Astrocyte (in vitro differentiated cells and primary cell): ENCODE data around the gene RNU5D-1.

Experiments used
- CTCF ChIP-seq: IDR thresholded peaks from 2 replicates; pipeline ENCODE4 v1.5.1; 2011; ENCODE audit warnings: low read depth, mild to moderate bottlenecking, inconsistent platforms, low read length, moderate library complexity; ENCODE audit not compliant: insufficient read depth
- EZH2 ChIP-seq: IDR thresholded peaks from 2 replicates; pipeline ENCODE4 v1.6.1; 2012; ENCODE audit warnings: mild to moderate bottlenecking, low read length, inconsistent platforms; ENCODE audit not compliant: insufficient read depth

- TF ChIP-seq CTCF (no peak), EZH2 (no peak)
These were observed 10.7 kb downstream of the RNU5D-1 start for GRCh38 chr1:44720281-44720680.
